Measurements from ENCODE around the gene PTPRU.

Gene PTPRU

GRCh38 chr1:29284961-29285560 lies 48.7 kb downstream of the PTPRU start:
- Histone ChIP-seq H3K4me1 (ENCODE audit: control insufficient read depth, low read length) (peaks cover 19% of the 10 kb centered on the region), H3K27ac (ENCODE audit: low read depth, low read length) (no peak overlapping the region), H3K79me2 (ENCODE audit: control insufficient read depth, low read length) (no peaks in the 10 kb centered on the region), H3F3A (ENCODE audit: control insufficient read depth, insufficient read depth) (no peaks in the 10 kb centered on the region), H3K4me3 (ENCODE audit: low read length) (no peak overlapping the region), H4K20me1 (ENCODE audit: control insufficient read depth, insufficient read depth, low read depth, low read length) (no peaks in the 10 kb centered on the region), H3K27me3 (ENCODE audit: control insufficient read depth, low read length) (no peaks in the 10 kb centered on the region), H3K9me2 (replicated peaks; ENCODE audit: control insufficient read depth, low read length) (no peaks in the 10 kb centered on the region), H3K4me2 (ENCODE audit: low read length) (no peak overlapping the region), H3K9me3 (ENCODE audit: control insufficient read depth, insufficient read depth, low read length) (no peaks in the 10 kb centered on the region), H3K36me3 (ENCODE audit: control insufficient read depth, low read length) (no peaks in the 10 kb centered on the region)
- no peak for TF ChIP-seq EZH2phosphoT487 (IDR thresholded peaks at IDR 0.05; ENCODE audit: borderline replicate concordance, low read length)
- TF ChIP-seq, protein P1, sequence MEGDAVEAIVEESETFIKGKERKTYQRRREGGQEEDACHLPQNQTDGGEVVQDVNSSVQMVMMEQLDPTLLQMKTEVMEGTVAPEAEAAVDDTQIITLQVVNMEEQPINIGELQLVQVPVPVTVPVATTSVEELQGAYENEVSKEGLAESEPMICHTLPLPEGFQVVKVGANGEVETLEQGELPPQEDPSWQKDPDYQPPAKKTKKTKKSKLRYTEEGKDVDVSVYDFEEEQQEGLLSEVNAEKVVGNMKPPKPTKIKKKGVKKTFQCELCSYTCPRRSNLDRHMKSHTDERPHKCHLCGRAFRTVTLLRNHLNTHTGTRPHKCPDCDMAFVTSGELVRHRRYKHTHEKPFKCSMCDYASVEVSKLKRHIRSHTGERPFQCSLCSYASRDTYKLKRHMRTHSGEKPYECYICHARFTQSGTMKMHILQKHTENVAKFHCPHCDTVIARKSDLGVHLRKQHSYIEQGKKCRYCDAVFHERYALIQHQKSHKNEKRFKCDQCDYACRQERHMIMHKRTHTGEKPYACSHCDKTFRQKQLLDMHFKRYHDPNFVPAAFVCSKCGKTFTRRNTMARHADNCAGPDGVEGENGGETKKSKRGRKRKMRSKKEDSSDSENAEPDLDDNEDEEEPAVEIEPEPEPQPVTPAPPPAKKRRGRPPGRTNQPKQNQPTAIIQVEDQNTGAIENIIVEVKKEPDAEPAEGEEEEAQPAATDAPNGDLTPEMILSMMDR (IDR thresholded peaks at IDR 0.05; ENCODE audit: low read depth, low read length, poor library complexity, severe bottlenecking): no peak

DNA sequence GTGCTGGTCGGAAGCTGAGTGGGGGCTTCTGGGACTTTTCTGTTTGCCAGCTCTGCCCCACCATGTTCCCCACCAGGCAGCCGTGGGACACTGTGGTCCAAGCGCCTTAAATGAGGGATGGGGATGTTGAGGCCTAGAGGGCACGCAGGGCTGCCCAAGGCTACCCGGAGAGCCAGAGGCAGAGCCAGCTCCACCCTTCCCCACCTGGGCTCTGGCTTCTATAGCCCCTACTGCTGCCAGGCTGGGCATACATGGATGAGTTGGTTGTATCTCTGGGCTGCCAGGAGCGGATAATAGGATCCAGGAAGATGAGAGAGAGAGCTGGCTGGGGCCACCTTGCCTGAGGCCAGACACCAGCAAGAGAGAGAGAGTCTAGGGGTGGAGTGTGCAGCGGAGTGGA lies 49.4 kb downstream of the PTPRU start:
- no peak for TF ChIP-seq EZH2phosphoT487 (IDR thresholded peaks at IDR 0.05; ENCODE audit: borderline replicate concordance, low read length)
- TF ChIP-seq, protein P1 (IDR thresholded peaks at IDR 0.05; ENCODE audit: low read depth, low read length, poor library complexity, severe bottlenecking): no peak
- H3K27ac ChIP-seq (ENCODE audit: low read depth, low read length): no peak overlapping the region
- no peaks in the 10 kb centered on the region for H4K20me1 ChIP-seq (ENCODE audit: control insufficient read depth, insufficient read depth, low read depth, low read length)
- H3K9me3 ChIP-seq (ENCODE audit: control insufficient read depth, insufficient read depth, low read length): no peaks in the 10 kb centered on the region
- no peak overlapping the region for H3K4me2 ChIP-seq (ENCODE audit: low read length)
- no peaks in the 10 kb centered on the region for H3K79me2 ChIP-seq (ENCODE audit: control insufficient read depth, low read length)
- no peaks in the 10 kb centered on the region for H3K27me3 ChIP-seq (ENCODE audit: control insufficient read depth, low read length)
- H3K4me3 ChIP-seq (ENCODE audit: low read length): no peak overlapping the region
- no peaks in the 10 kb centered on the region for H3F3A ChIP-seq (ENCODE audit: control insufficient read depth, insufficient read depth)
- H3K36me3 ChIP-seq (ENCODE audit: control insufficient read depth, low read length): no peaks in the 10 kb centered on the region
- peaks cover 19% of the 10 kb centered on the region for H3K4me1 ChIP-seq (ENCODE audit: control insufficient read depth, low read length)
- no peaks in the 10 kb centered on the region for H3K9me2 ChIP-seq (replicated peaks; ENCODE audit: control insufficient read depth, low read length)

DNA sequence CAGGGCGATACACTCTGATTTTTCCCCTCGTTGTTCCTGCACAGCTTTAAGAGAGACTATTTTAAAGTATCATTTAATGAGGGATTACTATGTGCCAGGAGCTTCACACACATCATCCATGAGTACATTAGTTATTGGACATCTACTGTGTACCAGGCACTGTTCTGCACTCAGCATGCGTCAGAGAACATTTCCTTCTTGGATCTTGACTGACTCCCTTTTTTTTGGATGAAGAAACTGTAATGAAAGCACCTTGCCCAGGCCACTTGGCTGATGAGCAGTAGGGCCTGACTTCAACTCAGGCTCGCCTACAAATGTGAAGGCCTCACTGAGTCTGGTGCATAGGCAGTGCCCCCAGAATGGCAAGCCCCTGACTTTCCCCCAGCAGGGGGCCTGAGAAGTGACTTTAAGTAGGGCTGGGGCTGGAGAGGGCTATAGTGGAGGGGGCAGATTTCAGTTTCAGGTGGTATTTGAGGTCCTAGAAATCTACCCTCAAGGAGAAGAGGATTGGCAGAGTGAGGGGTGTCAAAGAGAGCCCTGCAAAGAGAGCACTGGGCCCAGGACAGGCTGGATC lies 50.0 kb downstream of the PTPRU start:
- no peak overlapping the region for H3K4me3 ChIP-seq (ENCODE audit: low read length)
- H3K4me1 ChIP-seq (ENCODE audit: control insufficient read depth, low read length): peaks cover 19% of the 10 kb centered on the region
- no peak overlapping the region for H3K4me2 ChIP-seq (ENCODE audit: low read length)
- H3K36me3 ChIP-seq (ENCODE audit: control insufficient read depth, low read length): no peaks in the 10 kb centered on the region
- TF ChIP-seq, protein P1 (IDR thresholded peaks at IDR 0.05; ENCODE audit: low read depth, low read length, poor library complexity, severe bottlenecking): no peak
- TF ChIP-seq EZH2phosphoT487 (IDR thresholded peaks at IDR 0.05; ENCODE audit: borderline replicate concordance, low read length): no peak
- H3K9me2 ChIP-seq (replicated peaks; ENCODE audit: control insufficient read depth, low read length): no peaks in the 10 kb centered on the region
- H4K20me1 ChIP-seq (ENCODE audit: control insufficient read depth, insufficient read depth, low read depth, low read length): no peaks in the 10 kb centered on the region
- H3K79me2 ChIP-seq (ENCODE audit: control insufficient read depth, low read length): no peaks in the 10 kb centered on the region
- H3F3A ChIP-seq (ENCODE audit: control insufficient read depth, insufficient read depth): no peaks in the 10 kb centered on the region
- no peak overlapping the region for H3K27ac ChIP-seq (ENCODE audit: low read depth, low read length)
- H3K27me3 ChIP-seq (ENCODE audit: control insufficient read depth, low read length): no peaks in the 10 kb centered on the region
- H3K9me3 ChIP-seq (ENCODE audit: control insufficient read depth, insufficient read depth, low read length): no peaks in the 10 kb centered on the region
